Neural cell (in vitro differentiated cells): Measurements from ENCODE around the gene CEACAM4.

Source experiments
- EP300 ChIP-seq: fragments of 450-650 bp; conservative IDR thresholded peaks from 2 replicates; pipeline ENCODE4 v1.6.1; 2014; ENCODE audit warnings: antibody characterized with exemption, mild to moderate bottlenecking, moderate library complexity; ENCODE audit not compliant: poor library complexity, severe bottlenecking
- MXI1 ChIP-seq: fragments of 450-650 bp; conservative IDR thresholded peaks from 2 replicates; pipeline ENCODE4 v1.6.1; 2014; ENCODE audit warnings: antibody characterized with exemption, mild to moderate bottlenecking; ENCODE audit not compliant: poor library complexity, severe bottlenecking
- REST ChIP-seq: IDR thresholded peaks from 2 replicates; pipeline ENCODE4 v1.6.1; 2012; ENCODE audit warnings: borderline replicate concordance
- SMC3 ChIP-seq: fragments of 450-650 bp; conservative IDR thresholded peaks from 2 replicates; pipeline ENCODE4 v1.6.1; 2014; ENCODE audit warnings: antibody characterized with exemption, mild to moderate bottlenecking, moderate library complexity; ENCODE audit not compliant: poor library complexity
- TAF1 ChIP-seq: IDR thresholded peaks from 2 replicates; pipeline ENCODE4 v1.6.1; 2012; ENCODE audit warnings: low read depth
- TF ChIP-seq, protein P1 (sequence below): fragments of 450-650 bp; IDR thresholded peaks from 2 replicates; pipeline ENCODE4 v1.5.1; 2014; ENCODE audit warnings: antibody characterized with exemption, mild to moderate bottlenecking, moderate library complexity; ENCODE audit not compliant: poor library complexity, severe bottlenecking

DNA sequence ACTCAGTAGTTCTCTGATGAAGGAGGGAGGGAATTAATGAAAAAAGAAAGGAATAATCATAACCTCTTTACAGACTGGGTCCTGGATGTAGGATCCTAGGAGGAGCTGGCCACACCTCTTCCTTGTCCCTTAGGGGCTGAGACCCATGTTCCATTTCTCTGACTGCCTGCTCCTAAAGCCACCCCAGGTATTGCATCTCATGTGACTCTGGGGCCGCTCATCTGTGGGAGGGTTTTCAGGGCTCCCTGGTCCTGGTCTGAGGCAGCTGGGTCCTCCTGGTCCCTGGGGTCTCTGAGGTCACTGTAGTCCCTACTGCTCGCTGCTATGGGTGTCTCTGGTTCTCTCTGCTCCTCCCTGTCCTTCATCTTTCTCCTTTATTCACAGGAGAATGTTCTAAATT lies 48.0 kb downstream of the CEACAM4 start:
- TF ChIP-seq, protein P1, sequence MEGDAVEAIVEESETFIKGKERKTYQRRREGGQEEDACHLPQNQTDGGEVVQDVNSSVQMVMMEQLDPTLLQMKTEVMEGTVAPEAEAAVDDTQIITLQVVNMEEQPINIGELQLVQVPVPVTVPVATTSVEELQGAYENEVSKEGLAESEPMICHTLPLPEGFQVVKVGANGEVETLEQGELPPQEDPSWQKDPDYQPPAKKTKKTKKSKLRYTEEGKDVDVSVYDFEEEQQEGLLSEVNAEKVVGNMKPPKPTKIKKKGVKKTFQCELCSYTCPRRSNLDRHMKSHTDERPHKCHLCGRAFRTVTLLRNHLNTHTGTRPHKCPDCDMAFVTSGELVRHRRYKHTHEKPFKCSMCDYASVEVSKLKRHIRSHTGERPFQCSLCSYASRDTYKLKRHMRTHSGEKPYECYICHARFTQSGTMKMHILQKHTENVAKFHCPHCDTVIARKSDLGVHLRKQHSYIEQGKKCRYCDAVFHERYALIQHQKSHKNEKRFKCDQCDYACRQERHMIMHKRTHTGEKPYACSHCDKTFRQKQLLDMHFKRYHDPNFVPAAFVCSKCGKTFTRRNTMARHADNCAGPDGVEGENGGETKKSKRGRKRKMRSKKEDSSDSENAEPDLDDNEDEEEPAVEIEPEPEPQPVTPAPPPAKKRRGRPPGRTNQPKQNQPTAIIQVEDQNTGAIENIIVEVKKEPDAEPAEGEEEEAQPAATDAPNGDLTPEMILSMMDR: no peak
- no peak for TF ChIP-seq SMC3
- no peak for TF ChIP-seq MXI1
- no peak for TF ChIP-seq TAF1
- TF ChIP-seq REST: no peak
- no peak for TF ChIP-seq EP300
